GM19463 (cell line): ENCODE measurements around the gene SWT1.
"Not testable (repeated sequence)": the region's sequence is repeated elsewhere in the genome, so short reads cannot be mapped to it uniquely, and the experiment has no call there.

Experiments
- ATAC-seq: cut with Tn5 transposase; IDR thresholded peaks from one replicate; pipeline ENCODE4 v1.9.1; 2021; ENCODE audit warnings: mild to moderate bottlenecking, moderate library complexity; ENCODE audit not compliant: unreplicated experiment

Gene SWT1

GRCh38 chr1:185162491-185162890 lies 5.5 kb downstream of the SWT1 start:
- ATAC-seq = no peak

- ATAC-seq = no peak
Measured at GRCh38 chr1:185166106-185166505, 9.1 kb downstream of the SWT1 start.

GRCh38 chr1:185170291-185170848 lies 13.4 kb downstream of the SWT1 start:
- peak; percentile 91 for ATAC-seq

- no peak for ATAC-seq
Measured at GRCh38 chr1:185193756-185194155, 36.8 kb downstream of the SWT1 start.

GRCh38 chr1:185198712-185199111 lies 41.7 kb downstream of the SWT1 start:
- ATAC-seq = not testable (repeated sequence)

GRCh38 chr1:185200889-185201288 lies 43.9 kb downstream of the SWT1 start:
- ATAC-seq = no peak

- ATAC-seq = no peak
Measured at GRCh38 chr1:185207170-185207569, 50.2 kb downstream of the SWT1 start.

GRCh38 chr1:185207980-185208602 lies 51.1 kb downstream of the SWT1 start:
- no peak for ATAC-seq

GRCh38 chr1:185208626-185209180 lies 51.7 kb downstream of the SWT1 start:
- no peak for ATAC-seq

- ATAC-seq = not testable (repeated sequence)
Measured at GRCh38 chr1:185209357-185209756, 52.4 kb downstream of the SWT1 start.

- ATAC-seq = no peak
Measured at GRCh38 chr1:185213091-185213490, 56.1 kb downstream of the SWT1 start.

GRCh38 chr1:185215911-185216310 lies 58.9 kb downstream of the SWT1 start:
- ATAC-seq = no peak

- ATAC-seq = no peak
Measured at GRCh38 chr1:185224132-185224531, 67.2 kb downstream of the SWT1 start.

GRCh38 chr1:185227161-185227560 lies 70.2 kb downstream of the SWT1 start:
- no peak for ATAC-seq

- ATAC-seq = no peak
Measured at GRCh38 chr1:185228979-185229378, 72.0 kb downstream of the SWT1 start.

- no peak for ATAC-seq
Measured at GRCh38 chr1:185229981-185230380, 73.0 kb downstream of the SWT1 start.

- no peak for ATAC-seq
Measured at GRCh38 chr1:185232874-185233273, 75.9 kb downstream of the SWT1 start.

GRCh38 chr1:185234183-185234582 lies 77.2 kb downstream of the SWT1 start:
- not testable (repeated sequence) for ATAC-seq

GRCh38 chr1:185237176-185237575 lies 80.2 kb downstream of the SWT1 start:
- not testable (repeated sequence) for ATAC-seq

- ATAC-seq = no peak
Measured at GRCh38 chr1:185237661-185238060, 80.7 kb downstream of the SWT1 start.

GRCh38 chr1:185238447-185238846 lies 81.5 kb downstream of the SWT1 start:
- ATAC-seq = no peak

GRCh38 chr1:185239861-185240260 lies 82.9 kb downstream of the SWT1 start:
- ATAC-seq = no peak

- ATAC-seq = no peak
Measured at GRCh38 chr1:185241127-185241526, 84.2 kb downstream of the SWT1 start.
